Neural progenitor cell (in vitro differentiated cells): ENCODE data around the gene PHF23. TPM values are rescaled to one million over a fixed set of nuclear protein-coding genes. Genes with fewer than 3 reads are reported as not detected.

Experiments
- DNase-seq: peaks from one replicate; pipeline ENCODE4 v3.0.0-alpha.2; 2016; ENCODE audit warnings: low spot score
- H2AFZ ChIP-seq: fragments of 200-600 bp; sonication (generic); replicated peaks from 2 replicates; pipeline ENCODE4 v1.6.1; 2016; ENCODE audit warnings: antibody characterized with exemption
- H3F3A ChIP-seq: fragments of 200-600 bp; sonication (generic); 2 replicates; pipeline ENCODE4 v1.6.1; 2016; ENCODE audit warnings: antibody characterized with exemption, low read depth
- H3K27ac ChIP-seq: fragments of 200-600 bp; sonication (generic); 2 replicates; pipeline ENCODE4 v1.5.1; 2016; ENCODE audit warnings: mild to moderate bottlenecking
- H3K27me3 ChIP-seq: fragments of 200-600 bp; sonication (generic); 2 replicates; pipeline ENCODE4 v1.6.1; 2016; ENCODE audit warnings: mild to moderate bottlenecking, moderate library complexity
- H3K36me3 ChIP-seq: fragments of 200-600 bp; sonication (generic); 2 replicates; pipeline ENCODE4 v1.5.1; 2016
- H3K4me1 ChIP-seq: fragments of 200-600 bp; sonication (generic); 2 replicates; pipeline ENCODE4 v1.6.1; 2016; ENCODE audit warnings: mixed run types
- H3K4me2 ChIP-seq: fragments of 200-600 bp; sonication (generic); 2 replicates; pipeline ENCODE4 v1.6.1; 2016
- H3K4me3 ChIP-seq: fragments of 200-600 bp; sonication (generic); 2 replicates; pipeline ENCODE4 v1.5.1; 2016
- H3K79me2 ChIP-seq: fragments of 200-600 bp; sonication (generic); 2 replicates; pipeline ENCODE4 v1.6.1; 2016; ENCODE audit warnings: low read depth
- H3K9ac ChIP-seq: fragments of 200-600 bp; sonication (generic); 2 replicates; pipeline ENCODE4 v1.6.1; 2016
- H3K9me3 ChIP-seq: fragments of 200-600 bp; sonication (generic); 2 replicates; pipeline ENCODE4 v1.5.1; 2016; ENCODE audit warnings: low read depth
- H4K20me1 ChIP-seq: fragments of 200-600 bp; sonication (generic); 2 replicates; pipeline ENCODE4 v1.6.1; 2016; ENCODE audit warnings: low read depth
- H3K27ac Mint-ChIP-seq: 3 replicates; pipeline ENCODE4 v1.8.0; 2021; ENCODE audit warnings: mixed read lengths
- H3K27me3 Mint-ChIP-seq: 2 replicates; pipeline ENCODE4 v1.8.0; 2022; ENCODE audit warnings: low read depth, mild to moderate bottlenecking, inconsistent platforms, moderate library complexity, mixed read lengths; ENCODE audit not compliant: insufficient read depth
- H3K36me3 Mint-ChIP-seq: 3 replicates; pipeline ENCODE4 v1.8.0; 2021; ENCODE audit warnings: mixed read lengths
- H3K4me1 Mint-ChIP-seq: 3 replicates; pipeline ENCODE4 v1.8.0; 2021; ENCODE audit warnings: mixed read lengths
- H3K4me3 Mint-ChIP-seq: 3 replicates; pipeline ENCODE4 v1.8.0; 2021; ENCODE audit warnings: mild to moderate bottlenecking, moderate library complexity, mixed read lengths
- H3K9me3 Mint-ChIP-seq: 3 replicates; pipeline ENCODE4 v1.8.0; 2020; ENCODE audit warnings: mixed read lengths
- CTCF ChIP-seq: fragments of 200-600 bp; sonication (generic); IDR thresholded peaks from 2 replicates; pipeline ENCODE4 v1.5.1; 2017; ENCODE audit warnings: antibody characterized with exemption, mild to moderate bottlenecking
- EZH2 ChIP-seq: fragments of 200-600 bp; sonication (generic); IDR thresholded peaks from 2 replicates; pipeline ENCODE4 v1.6.1; 2017; ENCODE audit warnings: antibody characterized with exemption, mild to moderate bottlenecking, moderate library complexity
- EZH2phosphoT487 ChIP-seq: fragments of 200-600 bp; sonication (generic); IDR thresholded peaks from 2 replicates; pipeline ENCODE4 v1.6.1; 2017; ENCODE audit warnings: antibody characterized with exemption
- total RNA-seq: library from RNA; depleted of rRNA; stranded (reverse); fragments of >200 nt; gene quantifications from 2 replicates; pipeline ENCODE4 v1.2.3, GENCODE V29; 2015; ENCODE audit warnings: low replicate concordance

PHF23 gene
- total RNA-seq, 1 donor from 2014 or later, result 31.6 TPM

DNA sequence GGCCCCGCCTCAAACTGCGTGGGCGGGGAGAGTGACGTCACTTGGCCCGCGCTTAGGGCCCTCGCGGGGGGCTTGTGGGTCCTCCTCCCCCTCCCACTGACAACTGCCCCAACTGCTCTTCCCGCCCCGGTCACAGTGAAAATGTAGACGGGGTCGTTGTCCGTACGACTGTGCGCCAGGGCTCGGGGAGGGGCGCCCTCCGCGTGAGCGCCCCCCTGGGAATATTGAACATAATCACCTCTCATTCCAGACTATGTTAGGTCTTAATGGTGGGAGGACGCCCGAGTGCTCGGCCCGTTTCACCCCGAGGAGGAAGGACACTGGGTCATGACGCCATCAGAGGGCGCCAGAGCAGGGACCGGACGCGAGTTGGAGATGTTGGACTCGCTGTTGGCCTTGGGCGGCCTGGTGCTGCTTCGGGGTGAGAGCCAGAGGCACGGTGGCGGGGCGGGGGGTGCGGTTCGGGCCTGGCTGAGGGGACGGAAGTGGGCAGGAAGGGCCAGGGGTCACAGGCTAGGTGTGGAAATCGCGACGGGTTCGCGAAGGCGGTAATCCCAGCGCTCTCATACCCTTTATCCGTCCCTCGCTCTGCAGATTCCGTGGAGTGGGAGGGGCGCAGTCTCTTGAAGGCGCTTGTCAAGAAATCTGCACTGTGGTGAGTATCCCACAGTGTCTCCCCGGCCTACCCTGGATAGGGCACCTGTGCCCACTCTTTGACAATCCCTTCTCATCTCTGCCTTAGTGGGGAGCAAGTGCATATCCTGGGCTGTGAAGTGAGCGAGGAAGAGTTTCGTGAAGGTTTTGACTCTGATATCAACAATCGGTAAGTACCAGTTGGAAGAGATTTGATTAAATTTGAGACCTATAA lies 13.2 kb upstream of the PHF23 start, which contains the start of gene ELP5:
Gene ELP5 (plus strand): TSS at position 40 of the 868 bp plus-strand sequence. CDS start 336 bp downstream, at position 376.
- Histone ChIP-seq H4K20me1 (peaks cover 32% of the 10 kb centered on the region), H3K4me2 (peak within 1 kb of the TSS; percentile 100), H3K4me1 (peaks cover 16% of the 10 kb centered on the region), H3K27me3 (no peaks in the 10 kb centered on the region), H3K27ac (peak within 1 kb of the TSS; percentile 98), H3K9me3 (no peaks in the 10 kb centered on the region), H3K9ac (peak within 1 kb of the TSS; percentile 72), H2AFZ (peak within 1 kb of the TSS; percentile 85), H3F3A (peaks cover 18% of the 10 kb centered on the region), H3K36me3 (peaks cover 3% of the 10 kb centered on the region), H3K79me2 (peaks cover 52% of the 10 kb centered on the region), H3K4me3 (peak within 1 kb of the TSS; percentile 61)
- peak within 1 kb of the TSS; percentile 89 for H3K4me3 Mint-ChIP-seq
- peak; percentile 98 for DNase-seq
- peaks cover 34% of the 10 kb centered on the region for H3K4me1 Mint-ChIP-seq
- peak; percentile 44 for TF ChIP-seq CTCF
- peak; percentile 28 for TF ChIP-seq EZH2phosphoT487
- peak; percentile 37 for TF ChIP-seq EZH2
- H3K9me3 Mint-ChIP-seq, result no peaks in the 10 kb centered on the region
- peak within 1 kb of the TSS; percentile 99 for H3K27ac Mint-ChIP-seq
- peaks cover 19% of the 10 kb centered on the region for H3K36me3 Mint-ChIP-seq
- H3K27me3 Mint-ChIP-seq, result peaks cover 12% of the 10 kb centered on the region

GRCh38 chr17:7251661-7252175 lies 12.5 kb upstream of the PHF23 start, which contains the start of gene CTDNEP1:
CTDNEP1 (minus strand) TSS chr17:7251734; CDS start chr17:7251296, 438 bp downstream.
- Histone ChIP-seq H3K36me3 (peaks cover 3% of the 10 kb centered on the region), H3K4me3 (peak within 1 kb of the TSS; percentile 61), H3K79me2 (peaks cover 59% of the 10 kb centered on the region), H3K9ac (peak within 1 kb of the TSS; percentile 72), H3F3A (peaks cover 18% of the 10 kb centered on the region), H3K9me3 (no peaks in the 10 kb centered on the region), H2AFZ (peak within 1 kb of the TSS; percentile 85), H3K4me2 (peak within 1 kb of the TSS; percentile 100), H4K20me1 (peaks cover 34% of the 10 kb centered on the region), H3K27ac (peak within 1 kb of the TSS; percentile 98), H3K4me1 (peaks cover 16% of the 10 kb centered on the region), H3K27me3 (no peaks in the 10 kb centered on the region)
- Mint-ChIP-seq H3K27me3 (peaks cover 12% of the 10 kb centered on the region), H3K27ac (peak within 1 kb of the TSS; percentile 99), H3K4me3 (peak within 1 kb of the TSS; percentile 89), H3K9me3 (no peaks in the 10 kb centered on the region), H3K36me3 (peaks cover 19% of the 10 kb centered on the region), H3K4me1 (peaks cover 34% of the 10 kb centered on the region)
- TF ChIP-seq EZH2 (no peak), EZH2phosphoT487 (no peak), CTCF (no peak)
- DNase-seq, result peak; percentile 90

GRCh38 chr17:7250695-7251627 lies 11.7 kb upstream of the PHF23 start:
- peak overlapping the region; percentile 61 for H3K4me3 ChIP-seq
- no peak overlapping the region for H2AFZ ChIP-seq
- peaks cover 34% of the 10 kb centered on the region for H4K20me1 ChIP-seq
- peaks cover 34% of the 10 kb centered on the region for H3K4me1 Mint-ChIP-seq
- H3K4me1 ChIP-seq, result peaks cover 16% of the 10 kb centered on the region
- peaks cover 18% of the 10 kb centered on the region for H3F3A ChIP-seq
- peaks cover 12% of the 10 kb centered on the region for H3K27me3 Mint-ChIP-seq
- H3K9ac ChIP-seq, result peak overlapping the region; percentile 72
- no peaks in the 10 kb centered on the region for H3K27me3 ChIP-seq
- H3K36me3 ChIP-seq, result peaks cover 3% of the 10 kb centered on the region
- no peaks in the 10 kb centered on the region for H3K9me3 Mint-ChIP-seq
- H3K9me3 ChIP-seq, result no peaks in the 10 kb centered on the region
- peaks cover 61% of the 10 kb centered on the region for H3K79me2 ChIP-seq
- peak overlapping the region; percentile 89 for H3K4me3 Mint-ChIP-seq
- peak overlapping the region; percentile 98 for H3K27ac ChIP-seq
- H3K27ac Mint-ChIP-seq, result peak overlapping the region; percentile 95
- H3K36me3 Mint-ChIP-seq, result peaks cover 22% of the 10 kb centered on the region
- peak; percentile 38 for DNase-seq
- TF ChIP-seq EZH2phosphoT487, result no peak
- TF ChIP-seq EZH2, result no peak
- no peak for TF ChIP-seq CTCF
- H3K4me2 ChIP-seq, result peak overlapping the region; percentile 100
